Activated naive CD4-positive, alpha-beta T cell treated with anti-CD3 and anti-CD28 coated beads, Interleukin-2, amount 50 U/mL, for 16 hours (primary cell): ENCODE data around the gene SLC24A1.
A peak's percentile ranks its signal among the peaks of the same experiment; 100 is the strongest.
"Not testable (repeated sequence)": the region's sequence is repeated elsewhere in the genome, so short reads cannot be mapped to it uniquely, and the experiment has no call there.

ENCODE experiments used
- DNase-seq: peaks from one replicate; pipeline ENCODE4 v3.0.0-alpha.2; 2020

SLC24A1 gene

GRCh38 chr15:65621638-65622037 lies at the start of gene SLC24A1:
Gene SLC24A1, plus strand, starts transcription at chr15:65621938. Its CDS starts 2,143 bp downstream, at chr15:65624081.
- no peak for DNase-seq

DNA sequence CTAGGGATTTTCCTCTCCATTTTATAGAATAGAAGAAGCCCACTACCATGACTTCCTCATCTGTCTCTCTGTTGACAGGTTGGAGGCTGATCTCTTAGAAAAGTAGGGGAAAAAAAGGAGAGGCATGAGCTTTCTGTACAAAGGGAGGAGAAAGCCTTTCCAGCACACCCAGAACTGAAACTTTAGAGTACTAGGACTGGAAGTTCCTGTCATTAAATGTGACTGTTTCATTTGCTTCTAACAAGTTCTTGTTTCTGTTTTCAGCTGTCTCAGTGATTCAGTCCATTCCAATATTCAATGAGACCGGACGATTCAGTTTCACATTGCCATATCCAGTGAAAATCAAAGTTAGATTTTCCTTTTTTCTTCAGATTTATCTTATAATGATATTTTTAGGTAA lies 49.8 kb upstream of the SLC24A1 start:
- DNase-seq: no peak

DNA sequence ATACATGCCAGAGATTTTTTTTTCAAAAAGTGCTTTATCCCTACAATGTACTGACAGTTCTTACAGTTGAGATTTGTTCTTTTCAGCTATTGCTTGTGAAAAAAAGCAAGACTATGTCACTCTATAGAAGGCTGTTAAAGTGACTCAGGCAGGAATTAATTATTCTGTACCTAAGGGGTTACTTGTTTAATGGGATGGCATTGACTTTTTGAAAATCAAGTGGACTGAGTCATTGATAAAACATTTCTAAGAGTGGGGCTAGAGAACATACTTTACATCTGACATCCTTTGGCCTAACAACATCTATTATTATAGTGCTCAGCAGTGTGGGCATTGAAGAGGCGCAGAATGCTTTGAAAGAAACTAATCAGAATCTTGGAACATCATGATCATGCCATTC lies 45.1 kb upstream of the SLC24A1 start:
- no peak for DNase-seq

DNA sequence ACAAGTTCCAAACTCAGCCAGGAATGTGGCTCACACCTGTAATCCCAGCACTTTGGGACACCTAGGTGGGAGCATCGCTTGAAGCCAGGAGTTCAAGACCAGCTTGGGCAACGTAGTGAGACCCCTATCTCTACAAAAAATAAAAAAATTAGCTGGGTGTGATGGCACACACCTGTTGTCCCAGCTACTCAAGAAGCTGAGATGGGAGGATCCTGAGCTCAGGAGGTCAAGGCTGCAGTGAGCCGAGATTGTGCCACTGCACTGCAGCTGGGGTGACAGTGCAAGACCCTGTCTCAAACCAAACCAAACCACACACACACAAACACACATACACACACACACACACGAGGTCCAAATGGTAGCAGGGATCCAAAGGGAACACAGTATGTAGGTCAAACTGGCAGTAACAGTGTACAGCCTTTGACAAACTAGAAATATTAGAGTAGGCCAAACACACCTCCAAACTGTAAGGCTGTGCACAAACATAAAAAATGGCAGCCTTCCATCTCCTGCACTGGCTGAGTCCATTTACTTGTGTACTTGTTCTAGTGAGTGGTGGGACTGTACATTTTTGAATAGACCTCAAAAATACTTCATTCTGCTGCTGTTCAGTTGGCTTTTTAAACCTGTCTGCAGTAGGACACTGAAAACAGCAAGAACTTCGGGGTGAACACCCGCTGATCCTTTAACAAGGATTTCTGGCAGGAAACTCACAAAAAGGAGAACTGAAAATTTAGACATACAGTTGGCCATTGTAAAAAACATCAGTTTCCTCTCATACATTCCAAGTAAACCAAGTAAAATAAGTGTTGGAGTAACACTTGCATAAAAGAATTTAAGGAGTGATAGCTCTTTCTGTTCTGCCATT lies 44.4 kb upstream of the SLC24A1 start:
- DNase-seq: no peak

DNA sequence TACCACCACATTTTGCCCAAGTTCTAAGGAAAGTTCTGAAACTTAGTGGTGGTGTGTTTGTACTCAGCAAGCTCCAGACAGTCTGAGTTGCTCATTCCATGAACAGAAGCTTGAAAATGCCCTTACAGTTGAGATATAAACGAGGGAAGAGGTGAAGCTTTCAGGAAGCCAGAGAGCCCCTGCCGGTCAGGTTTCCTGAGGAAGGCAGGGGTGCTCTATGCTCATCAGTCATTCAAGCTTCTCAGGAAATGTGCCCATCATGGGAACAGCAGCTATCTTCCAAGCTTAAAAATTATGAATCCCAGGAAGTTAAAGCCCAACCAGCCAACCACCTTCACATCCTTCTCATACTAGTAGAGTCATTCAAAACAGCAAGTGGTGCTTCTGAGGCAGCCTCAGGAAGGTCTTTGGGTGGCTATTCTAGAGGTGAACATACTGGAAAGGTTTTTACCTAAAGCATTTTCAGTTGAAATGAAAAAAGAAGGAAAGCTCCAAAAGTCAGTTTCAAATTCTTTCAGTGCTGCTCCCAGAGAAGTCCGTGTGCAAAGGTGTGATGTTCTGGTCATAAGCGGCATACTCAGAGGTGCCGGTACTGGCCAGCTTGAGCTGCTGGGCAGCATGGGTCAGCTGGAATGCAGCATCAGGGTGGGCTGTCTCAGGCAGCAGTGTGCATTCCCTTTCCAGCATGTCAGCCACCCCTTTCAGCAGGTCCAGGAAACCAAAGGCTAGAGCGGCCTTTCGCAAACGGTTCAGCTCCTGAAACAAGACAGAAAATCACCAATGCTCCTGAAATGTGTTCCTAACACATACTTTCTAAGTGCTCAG lies 42.6 kb upstream of the SLC24A1 start:
- DNase-seq: no peak

DNA sequence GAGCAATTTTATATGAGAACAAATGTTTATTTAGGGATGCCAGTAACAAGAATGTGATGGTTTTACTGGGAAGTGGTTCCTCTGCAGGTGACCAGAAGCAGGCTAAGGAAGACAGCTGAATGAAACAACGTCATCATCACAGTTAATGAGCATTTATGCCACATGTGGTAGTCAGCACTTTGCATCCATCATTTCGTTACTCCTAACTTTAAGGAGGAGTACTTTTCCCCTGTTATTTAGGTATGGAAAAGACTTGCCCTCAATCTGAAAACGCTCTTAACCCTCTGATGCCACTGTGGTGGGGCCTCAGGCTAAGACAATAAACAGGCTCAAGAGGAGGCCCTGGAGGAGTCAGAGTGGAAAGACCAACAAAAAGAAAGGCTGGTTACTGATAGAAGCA lies 42.0 kb upstream of the SLC24A1 start:
- no peak for DNase-seq

DNA sequence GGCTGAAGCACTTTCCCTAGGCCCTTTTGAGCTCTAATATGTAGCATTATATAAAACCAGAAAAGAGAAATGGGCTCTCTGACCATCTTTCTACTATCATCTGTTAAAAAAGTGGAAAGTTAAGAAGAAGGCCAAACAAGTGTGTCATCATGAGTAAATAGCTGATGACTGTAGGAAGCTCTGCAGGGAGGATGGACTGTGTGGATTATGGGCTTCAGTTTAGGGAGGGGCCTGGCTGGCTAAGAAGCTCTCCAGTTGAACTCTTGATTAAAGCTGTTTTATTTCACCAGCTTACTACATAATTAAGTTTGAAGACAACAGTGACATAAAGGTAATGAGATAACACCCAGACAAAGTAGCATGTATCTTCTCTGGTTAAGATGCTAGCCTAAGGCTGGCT lies 41.5 kb upstream of the SLC24A1 start:
- DNase-seq: no peak

DNA sequence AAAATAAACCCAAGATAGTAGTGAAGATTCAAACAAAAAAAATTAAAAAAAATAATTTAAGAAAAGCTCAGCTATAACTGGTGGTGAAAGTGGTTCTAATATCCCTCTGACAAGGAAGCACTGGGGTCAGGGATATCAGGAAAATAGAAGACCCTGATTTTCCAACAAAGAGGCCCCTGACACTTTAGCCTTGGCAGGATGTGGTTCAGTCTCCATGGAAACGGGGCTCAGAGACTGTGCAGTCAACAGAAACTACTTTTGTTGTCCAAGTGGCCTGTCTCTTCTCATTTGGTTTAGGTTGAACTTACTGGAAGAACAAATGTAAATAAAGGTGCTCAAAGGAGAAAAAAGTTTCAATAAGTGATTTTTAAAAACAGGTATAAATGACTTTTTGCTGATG lies 38.0 kb upstream of the SLC24A1 start:
- no peak for DNase-seq

- no peak for DNase-seq
Measured at GRCh38 chr15:65584241-65584640, 37.5 kb upstream of the SLC24A1 start.

DNA sequence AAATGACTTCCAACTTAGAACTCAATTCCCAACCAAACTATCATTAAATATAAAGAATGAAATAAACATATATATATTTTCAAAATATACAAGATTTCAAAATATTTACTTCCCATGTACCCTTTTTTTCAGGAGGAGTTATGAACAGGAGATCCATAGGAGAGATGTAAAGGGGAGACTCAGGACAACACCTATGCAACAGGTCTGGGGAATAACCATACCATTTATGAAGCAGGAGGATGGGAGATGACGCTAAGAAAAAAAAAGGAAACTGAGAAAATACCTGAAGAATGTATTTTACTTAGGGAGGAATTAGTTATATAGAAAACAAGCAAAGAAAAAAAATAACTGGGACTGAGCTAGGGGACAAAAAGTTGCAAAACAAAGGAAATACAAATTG lies 34.6 kb upstream of the SLC24A1 start:
- DNase-seq: no peak

DNA sequence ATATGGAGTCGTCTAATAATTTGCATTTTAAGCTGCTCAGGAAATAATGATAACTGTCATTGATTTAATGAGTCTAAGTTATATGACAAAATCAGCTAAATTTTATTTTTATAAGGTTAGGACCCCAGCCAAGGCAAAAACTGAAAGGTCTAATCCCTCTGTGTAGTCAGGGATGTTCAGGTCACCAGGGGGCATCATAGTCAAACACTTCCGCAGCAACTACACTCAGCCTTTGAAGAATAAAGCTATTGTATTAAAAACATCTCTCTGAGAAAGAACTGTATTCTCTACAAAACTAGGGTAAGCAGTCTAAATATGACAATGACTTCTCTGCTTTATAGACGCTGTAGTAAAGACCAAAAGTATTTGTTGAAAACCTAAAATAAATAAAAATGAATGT lies 25.8 kb upstream of the SLC24A1 start:
- DNase-seq: no peak

GRCh38 chr15:65598468-65598867 lies 23.3 kb upstream of the SLC24A1 start:
- no peak for DNase-seq

- DNase-seq: no peak
Measured at GRCh38 chr15:65599677-65600076, 22.1 kb upstream of the SLC24A1 start.

- DNase-seq: no peak
Measured at GRCh38 chr15:65603134-65603533, 18.6 kb upstream of the SLC24A1 start.

DNA sequence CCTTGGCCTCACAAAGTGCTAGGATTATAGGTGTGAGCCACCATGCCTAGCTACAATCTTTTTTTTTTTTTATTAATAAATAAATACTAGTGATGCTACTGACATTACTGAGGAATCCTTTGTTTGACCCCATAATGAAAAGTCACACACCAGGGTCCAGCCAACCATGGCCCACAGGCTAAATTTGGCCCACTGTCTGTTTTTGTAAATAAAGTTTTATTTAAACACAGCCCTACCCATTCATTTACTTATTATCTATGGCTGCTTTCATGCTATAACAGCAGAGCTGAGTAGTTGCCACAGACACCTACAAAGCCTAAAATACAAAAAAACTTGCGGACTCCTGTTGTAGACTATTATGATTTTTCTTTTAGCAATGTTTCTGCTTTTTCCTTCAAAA lies 18.2 kb upstream of the SLC24A1 start:
- no peak for DNase-seq

- DNase-seq: peak; percentile 95
Measured at GRCh38 chr15:65610871-65611718, 10.6 kb upstream of the SLC24A1 start, which contains the start of gene INTS14. Gene INTS14, minus strand, starts transcription at chr15:65611131. Its CDS starts 3,751 bp downstream, at chr15:65607380.

DNA sequence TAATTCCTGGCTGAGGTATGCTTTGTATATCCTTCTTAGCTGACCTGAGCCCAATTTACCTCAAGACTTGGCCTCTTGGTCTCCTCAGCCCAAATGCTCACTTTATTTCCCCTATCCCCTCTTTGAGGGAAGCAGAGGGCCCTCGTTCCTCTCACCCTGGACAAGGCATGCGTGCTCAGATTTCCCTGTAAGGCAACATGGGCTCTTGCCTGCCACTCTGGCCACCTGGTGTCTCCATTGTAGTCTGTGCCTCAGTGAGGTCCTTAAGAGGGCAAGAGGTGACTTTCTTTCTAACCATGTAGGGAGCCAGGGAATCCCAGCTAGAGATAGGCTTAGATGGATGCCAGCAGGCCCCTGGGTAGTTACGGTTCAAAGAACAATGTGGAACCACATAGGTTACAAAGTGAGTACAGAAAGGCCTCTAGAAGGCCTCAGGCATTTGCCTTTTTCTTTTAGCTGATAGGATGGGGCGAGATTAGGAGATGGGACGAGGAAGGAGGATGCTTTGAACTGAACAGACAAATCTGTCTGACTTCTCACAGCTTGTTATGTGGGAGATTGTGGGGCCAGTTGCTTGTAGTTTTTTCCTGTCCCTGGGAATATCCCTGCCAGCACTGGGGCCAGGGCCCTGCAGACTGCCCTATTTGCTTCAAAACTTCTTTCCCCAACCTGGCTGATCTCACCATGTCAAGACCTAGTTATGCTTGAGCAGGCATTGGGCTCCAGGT lies 9.7 kb upstream of the SLC24A1 start:
- no peak for DNase-seq

DNA sequence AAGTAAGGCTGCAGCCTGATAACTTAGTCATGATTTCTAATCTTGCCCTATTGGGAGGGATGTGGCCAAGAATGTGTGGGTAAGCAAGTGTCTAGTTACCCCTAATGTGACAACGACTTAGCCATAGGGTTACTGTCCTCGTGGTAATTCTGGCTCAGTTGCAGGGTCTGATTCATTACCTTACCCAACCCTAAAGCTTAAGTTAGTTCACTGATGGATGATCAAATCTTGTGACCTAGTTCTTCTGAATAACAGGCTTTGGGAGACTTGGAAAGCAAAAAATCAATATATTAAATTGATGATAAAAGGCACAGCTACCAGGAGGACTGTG lies 9.2 kb upstream of the SLC24A1 start:
- no peak for DNase-seq

- no peak for DNase-seq
Measured at GRCh38 chr15:65612949-65613744, 8.6 kb upstream of the SLC24A1 start.

- DNase-seq: not testable (repeated sequence)
Measured at GRCh38 chr15:65615887-65616286, 5.9 kb upstream of the SLC24A1 start.

GRCh38 chr15:65618560-65619109 lies 3.1 kb upstream of the SLC24A1 start:
- DNase-seq: no peak
